ENCODE data around the gene RAB3IL1. TPM values are rescaled to one million over a fixed set of nuclear protein-coding genes. Genes with fewer than 3 reads are reported as not detected.
A peak's percentile ranks its signal among the peaks of the same experiment; 100 is the strongest.

The RAB3IL1 gene
- total and polyA plus RNA-seq, 9 of the 15 experiments (the other 6 are each of a cell fraction or from before 2014, with no cell fraction given): 0.15 to 42.6 (median 15.5) TPM

DNA sequence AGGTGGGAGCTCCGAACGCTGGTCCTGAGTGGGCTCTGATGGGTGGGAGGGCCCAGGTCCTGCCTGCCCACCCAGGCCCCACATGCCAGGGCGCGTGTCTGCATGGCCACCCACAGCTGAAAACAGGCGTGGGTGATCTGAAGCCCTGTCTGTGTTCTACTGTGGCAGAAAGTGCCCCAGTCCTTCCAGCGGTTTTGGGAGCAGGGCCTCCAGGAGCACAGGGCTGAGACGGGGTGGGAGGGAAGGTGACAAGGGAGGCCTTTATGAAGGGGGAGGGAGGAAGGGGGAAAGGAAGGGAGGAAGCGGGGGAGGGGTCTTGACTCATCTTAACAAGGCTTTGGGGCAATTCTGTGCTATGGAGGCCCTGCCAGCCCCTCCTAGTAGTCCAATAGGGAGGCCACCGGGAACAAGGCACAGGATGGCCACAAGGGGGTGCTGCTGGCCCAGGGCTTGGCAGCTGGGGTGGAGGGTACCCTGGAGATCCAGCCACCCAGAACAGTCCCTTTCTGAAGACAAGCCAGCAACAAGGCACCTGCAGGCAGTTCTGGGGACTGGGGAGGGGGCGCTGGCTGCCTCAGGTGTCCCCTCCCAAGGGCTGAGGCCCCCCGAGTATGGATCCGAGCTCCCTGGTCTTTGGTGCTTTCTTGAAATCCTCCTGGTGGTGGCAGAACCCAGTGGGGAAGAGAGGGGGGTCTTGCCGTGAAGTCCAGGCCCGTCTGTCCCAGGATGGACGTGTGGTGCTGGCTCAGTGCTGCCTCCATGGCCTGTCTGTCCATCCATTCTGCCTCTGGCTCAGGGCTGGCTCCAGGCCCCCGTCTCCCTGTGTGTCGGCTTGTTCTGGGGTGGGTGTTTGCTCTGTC lies 19.7 kb downstream of the RAB3IL1 start:
- FAIRE-seq: peak; percentile 89
- H3K4me2 ChIP-seq (ENCODE audit: insufficient read depth, low read length): no peak overlapping the region
- TF ChIP-seq FOXK2 (conservative IDR thresholded peaks at IDR 0.05 in 1 of 2, IDR thresholded peaks at IDR 0.05 in 1 of 2; ENCODE audit: low read depth in 2 of 2) (0 out of 4 replicates have a peak, but pooled peaks of 1 of the 2 experiments have one; percentile 15), RAD21 (CRISPR knock-in tag; conservative IDR thresholded peaks at IDR 0.05 in 1 of 2, IDR thresholded peaks at IDR 0.05 in 1 of 2) (peak; percentile 88 to 95), ARID2 (IDR thresholded peaks at IDR 0.05) (peak; percentile 72; the same call in 1 of the 2 replicates), TOE1 (IDR thresholded peaks at IDR 0.05; ENCODE audit: borderline replicate concordance) (0 out of 2 replicates have a peak, but pooled peaks have one; percentile 28), TOE1 (CRISPR knock-in tag; IDR thresholded peaks at IDR 0.05; ENCODE audit: borderline replicate concordance, low read depth) (no peak), CCNT2 (IDR thresholded peaks at IDR 0.05; ENCODE audit: borderline replicate concordance, extremely low read depth, insufficient read length, low read depth, low read length) (no peak), ZNF785 (CRISPR knock-in tag; IDR thresholded peaks at IDR 0.05) (no peak), PHF8 (IDR thresholded peaks at IDR 0.05; ENCODE audit: borderline replicate concordance, low read length) (no peak), COPS2 (conservative IDR thresholded peaks at IDR 0.05) (no peak)
- TF ChIP-seq, protein P1, sequence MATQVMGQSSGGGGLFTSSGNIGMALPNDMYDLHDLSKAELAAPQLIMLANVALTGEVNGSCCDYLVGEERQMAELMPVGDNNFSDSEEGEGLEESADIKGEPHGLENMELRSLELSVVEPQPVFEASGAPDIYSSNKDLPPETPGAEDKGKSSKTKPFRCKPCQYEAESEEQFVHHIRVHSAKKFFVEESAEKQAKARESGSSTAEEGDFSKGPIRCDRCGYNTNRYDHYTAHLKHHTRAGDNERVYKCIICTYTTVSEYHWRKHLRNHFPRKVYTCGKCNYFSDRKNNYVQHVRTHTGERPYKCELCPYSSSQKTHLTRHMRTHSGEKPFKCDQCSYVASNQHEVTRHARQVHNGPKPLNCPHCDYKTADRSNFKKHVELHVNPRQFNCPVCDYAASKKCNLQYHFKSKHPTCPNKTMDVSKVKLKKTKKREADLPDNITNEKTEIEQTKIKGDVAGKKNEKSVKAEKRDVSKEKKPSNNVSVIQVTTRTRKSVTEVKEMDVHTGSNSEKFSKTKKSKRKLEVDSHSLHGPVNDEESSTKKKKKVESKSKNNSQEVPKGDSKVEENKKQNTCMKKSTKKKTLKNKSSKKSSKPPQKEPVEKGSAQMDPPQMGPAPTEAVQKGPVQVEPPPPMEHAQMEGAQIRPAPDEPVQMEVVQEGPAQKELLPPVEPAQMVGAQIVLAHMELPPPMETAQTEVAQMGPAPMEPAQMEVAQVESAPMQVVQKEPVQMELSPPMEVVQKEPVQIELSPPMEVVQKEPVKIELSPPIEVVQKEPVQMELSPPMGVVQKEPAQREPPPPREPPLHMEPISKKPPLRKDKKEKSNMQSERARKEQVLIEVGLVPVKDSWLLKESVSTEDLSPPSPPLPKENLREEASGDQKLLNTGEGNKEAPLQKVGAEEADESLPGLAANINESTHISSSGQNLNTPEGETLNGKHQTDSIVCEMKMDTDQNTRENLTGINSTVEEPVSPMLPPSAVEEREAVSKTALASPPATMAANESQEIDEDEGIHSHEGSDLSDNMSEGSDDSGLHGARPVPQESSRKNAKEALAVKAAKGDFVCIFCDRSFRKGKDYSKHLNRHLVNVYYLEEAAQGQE (IDR thresholded peaks at IDR 0.05; ENCODE audit: borderline replicate concordance): peak; percentile 88
- TF ChIP-seq, protein P1 (CRISPR knock-in tag; IDR thresholded peaks at IDR 0.05; ENCODE audit: low read depth): no peak

More for the DNA sequence above, 19.7 kb downstream of the RAB3IL1 start:
- Histone ChIP-seq H3K4me3 (no peak overlapping the region), H3K27ac (ENCODE audit: extremely low read depth, low read depth, low read length) (no peak overlapping the region; the same call in 2 of the 3 replicates), H3K36me3 (ENCODE audit: control insufficient read depth, insufficient read depth, low read length) (peaks cover 66% of the 10 kb centered on the region; the same call in 2 of the 3 replicates), H3K4me1 (replicated peaks in 1 of 2; ENCODE audit: control insufficient read depth in 2 of 2, insufficient read depth in 2 of 2, low read length in 2 of 2) (peaks cover 4 to 42% of the 10 kb centered on the region in 2 experiments; a peak in 4 of 5 replicates), H3K9me3 (replicated peaks; ENCODE audit: control insufficient read depth, insufficient read depth, low read depth, low read length) (no peaks in the 10 kb centered on the region), H2AFZ (ENCODE audit: low read depth, low read length) (no peak overlapping the region), H3K9me1 (ENCODE audit: control insufficient read depth, insufficient read depth, low read length) (no peaks in the 10 kb centered on the region), H4K20me1 (replicated peaks; ENCODE audit: control insufficient read depth, insufficient read depth, low read length) (no peaks in the 10 kb centered on the region), H3K27me3 (ENCODE audit: control insufficient read depth in 2 of 2, insufficient read depth in 2 of 2, low read length in 2 of 2) (no peaks in the 10 kb centered on the region), H3K9ac (ENCODE audit: insufficient read depth in 1 of 2, low read depth in 2 of 2, low read length in 2 of 2) (peak overlapping the region in 1 of 2 experiments; percentile 63; a peak in 2 of 4 replicates), H3K79me2 (ENCODE audit: control insufficient read depth, insufficient read depth, low read length) (no peaks in the 10 kb centered on the region)
- TSS peak; percentile 36 for BruUV-seq (replicated peaks)
- peak; percentile 87 for ATAC-seq
- POLR2A ChIA-PET: interaction anchor here (0.6 to 10.7 kb wide), 5 partner anchors 49 to 426 kb away, joined by 3 to 109 read pairs (median 25); partner anchors contain the start of genes BEST1 and FTH1
- intact Hi-C loops (cut with micrococcal nuclease) (loop anchor here (2.0 kb wide), 2 partner anchors 27 to 101 kb away; no protein-coding TSS in a partner anchor), in situ Hi-C loops (cut with MboI) (loop anchor here (5.0 kb wide), 3 partner anchors 50 to 210 kb away; no protein-coding TSS in a partner anchor)
- WGBS (ENCODE audit: insufficient coverage, low coverage, missing lambda C conversion rate): 78% methylated on average over 13 of the region's 17 CpGs
- CTCF ChIA-PET (ENCODE audit: low intra/inter-chr PET ratio): interaction anchor here (0.5 to 6.7 kb wide), 10 partner anchors 49 to 428 kb away, joined by 3 to 98 read pairs (median 4); no protein-coding TSS in a partner anchor
- DNase-seq (ENCODE audit: extremely low read depth in 1 of 4, low spot score in 3 of 4): peak; percentile 79 to 88 (median 82)

Measured in K562 (cell line).